Stimulated activated CD4-positive, alpha-beta T cell treated with anti-CD3 and anti-CD28 coated beads, Interleukin-12 subunit alpha, Interleukin-12 subunit beta, amount 100 ng/mL, for 24 hours (primary cell): ENCODE results near the gene NME8.
"Not testable (repeated sequence)": the region's sequence is repeated elsewhere in the genome, so short reads cannot be mapped to it uniquely, and the experiment has no call there.

Experiments used
- DNase-seq, 2 experiments: peaks; one replicate each; pipeline ENCODE4 v3.0.0-alpha.2; 2020; ENCODE audit warnings: low read depth in 2 of 2

NME8 gene

GRCh38 chr7:37848297-37848696, at the start of gene NME8:
TSS of gene NME8 (plus strand) at chr7:37848597. CDS start at chr7:37850267, 1,670 bp downstream.
- DNase-seq, result no peak

- no peak for DNase-seq
These were observed 42.2 kb upstream of the NME8 start for GRCh38 chr7:37806152-37806551.

- not testable (repeated sequence) for DNase-seq
These were observed 36.2 kb upstream of the NME8 start for GRCh38 chr7:37812161-37812580.

GRCh38 chr7:37815671-37816371, 32.6 kb upstream of the NME8 start:
- DNase-seq, result no peak

DNA sequence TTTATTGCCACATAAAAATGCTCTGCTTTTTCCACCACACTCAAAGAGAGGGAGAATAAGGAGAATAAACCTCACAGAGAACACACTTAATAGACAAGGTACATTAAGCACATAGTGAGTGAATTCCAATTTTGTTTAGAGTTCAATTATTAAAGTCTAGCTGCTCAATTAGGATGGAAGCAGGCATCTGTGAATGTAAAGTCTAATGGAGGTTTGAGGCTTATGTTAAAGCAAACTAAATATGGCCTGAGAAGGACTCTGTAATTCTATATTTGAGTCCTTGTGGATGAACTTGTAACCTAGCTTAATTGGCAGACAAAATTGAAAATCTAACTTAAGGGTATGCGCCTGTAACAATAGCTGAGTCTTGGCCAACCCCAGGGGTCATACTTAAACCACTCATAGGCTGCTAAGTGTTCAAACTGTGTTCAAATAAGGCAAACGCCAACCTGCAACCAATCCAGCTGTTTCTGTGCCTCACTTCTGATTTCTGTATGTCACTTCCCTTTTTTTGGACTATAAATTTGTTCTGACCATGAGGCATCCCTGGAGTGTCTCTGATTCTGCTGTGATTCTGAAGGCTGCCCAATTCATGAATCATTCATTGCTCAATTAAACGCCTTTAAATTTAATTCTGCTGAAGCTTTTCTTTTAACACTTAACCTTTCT, 31.3 kb upstream of the NME8 start:
- DNase-seq, result no peak

GRCh38 chr7:37817591-37817960, 30.8 kb upstream of the NME8 start:
- no peak for DNase-seq

- DNase-seq, result no peak
These were observed 30.2 kb upstream of the NME8 start for GRCh38 chr7:37817996-37818720.

- DNase-seq, result no peak
These were observed 27.5 kb upstream of the NME8 start for GRCh38 chr7:37820708-37821468.

DNA sequence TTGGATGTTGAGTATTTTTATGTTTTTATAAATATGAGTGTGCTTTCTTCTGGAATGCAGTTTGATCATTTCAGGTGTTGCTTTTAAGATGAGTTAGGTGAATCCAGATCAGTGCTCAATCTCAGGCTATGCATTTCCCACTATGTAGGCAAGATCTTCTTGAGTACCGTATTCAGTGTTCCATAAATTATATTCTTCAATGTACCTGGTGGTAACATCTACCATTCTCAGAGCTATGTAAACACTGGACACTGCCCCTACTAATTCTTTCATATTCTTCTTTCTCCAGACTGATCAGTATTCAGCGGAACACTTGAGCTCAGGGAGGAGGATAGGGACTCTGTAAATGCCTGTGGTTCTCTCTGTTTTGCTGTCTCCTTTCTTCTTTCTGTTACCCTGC, 25.5 kb upstream of the NME8 start:
- DNase-seq, result no peak

DNA sequence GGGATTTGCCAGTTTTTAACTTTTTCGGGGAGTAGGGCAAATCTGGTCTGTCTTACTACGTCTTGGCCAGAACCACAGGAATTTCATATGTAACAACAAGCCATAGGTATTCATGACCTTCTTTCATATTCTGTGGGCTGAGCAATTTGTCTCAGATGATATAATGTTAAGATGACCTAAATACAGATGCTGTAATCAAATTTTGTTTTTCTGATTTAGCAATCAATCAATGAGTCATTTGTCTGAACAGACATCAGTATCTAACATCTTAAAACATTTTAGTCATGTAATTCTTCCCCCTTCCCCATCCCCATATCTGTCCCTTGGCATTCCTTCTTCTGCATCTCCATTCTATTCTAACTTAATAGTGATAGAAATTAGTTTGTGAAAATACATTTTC, 24.8 kb upstream of the NME8 start:
- no peak for DNase-seq

DNA sequence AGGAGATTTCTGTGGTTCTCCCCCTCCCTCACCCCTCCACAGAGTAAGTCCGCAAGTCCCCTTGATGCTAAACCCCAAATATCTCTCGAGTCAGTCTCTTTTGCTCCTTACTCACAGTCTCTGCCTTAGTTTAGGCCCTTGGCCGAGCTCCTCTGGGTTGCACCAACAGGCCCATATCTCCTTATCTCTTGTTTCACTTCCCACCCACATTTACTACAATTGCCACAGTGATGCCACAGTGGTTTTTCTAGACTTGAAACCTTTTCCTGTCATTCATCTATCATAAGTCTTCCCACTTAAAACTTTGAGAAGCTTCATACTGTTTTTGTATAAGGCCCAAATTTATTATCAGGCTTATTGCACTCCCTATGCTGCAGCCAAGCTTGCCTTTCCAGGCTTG, 23.4 kb upstream of the NME8 start:
- DNase-seq, result no peak

GRCh38 chr7:37826825-37827224, 21.6 kb upstream of the NME8 start:
- no peak for DNase-seq

GRCh38 chr7:37831244-37831643, 17.2 kb upstream of the NME8 start:
- DNase-seq, result no peak

DNA sequence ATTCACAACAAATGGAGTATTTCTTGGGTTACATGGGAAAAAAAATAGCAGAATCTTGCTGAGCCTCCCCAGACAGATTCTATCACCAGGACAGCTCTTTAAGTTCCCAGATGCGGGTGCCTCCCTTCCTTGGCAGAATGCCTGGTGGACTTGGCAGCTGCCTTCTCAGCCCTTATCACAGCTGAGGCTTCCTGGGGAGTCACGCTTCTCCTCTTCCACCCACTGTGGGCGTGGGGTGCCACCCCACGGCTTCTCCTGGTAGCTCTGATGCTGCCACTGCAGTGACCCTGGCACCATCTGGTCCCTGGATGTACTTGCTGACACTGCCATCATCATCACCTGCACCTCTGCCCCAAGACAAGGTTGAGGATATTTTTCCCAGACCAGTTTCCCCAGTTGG, 16.2 kb upstream of the NME8 start:
- DNase-seq, result no peak

GRCh38 chr7:37833107-37833817, 15.1 kb upstream of the NME8 start:
- DNase-seq, result peak in 1 of 2 experiments; percentile 5

DNA sequence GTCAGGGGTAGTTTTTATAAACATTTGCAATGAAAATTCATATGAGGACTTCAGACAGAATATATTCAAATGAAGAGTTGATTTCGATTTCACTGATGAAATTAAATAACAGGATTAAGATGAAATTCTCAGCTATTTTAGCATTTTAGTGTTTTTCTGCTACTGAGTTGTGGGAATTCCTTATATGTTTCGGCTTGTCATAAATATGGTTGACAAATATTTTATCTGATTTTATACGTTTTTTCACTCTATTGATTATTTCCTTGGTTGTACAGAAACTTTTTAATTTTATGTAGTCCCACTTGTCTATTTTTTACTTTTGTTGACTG, 14.6 kb upstream of the NME8 start:
- no peak for DNase-seq

- DNase-seq, result no peak
These were observed 5.1 kb downstream of the NME8 start for GRCh38 chr7:37853468-37853867.

DNA sequence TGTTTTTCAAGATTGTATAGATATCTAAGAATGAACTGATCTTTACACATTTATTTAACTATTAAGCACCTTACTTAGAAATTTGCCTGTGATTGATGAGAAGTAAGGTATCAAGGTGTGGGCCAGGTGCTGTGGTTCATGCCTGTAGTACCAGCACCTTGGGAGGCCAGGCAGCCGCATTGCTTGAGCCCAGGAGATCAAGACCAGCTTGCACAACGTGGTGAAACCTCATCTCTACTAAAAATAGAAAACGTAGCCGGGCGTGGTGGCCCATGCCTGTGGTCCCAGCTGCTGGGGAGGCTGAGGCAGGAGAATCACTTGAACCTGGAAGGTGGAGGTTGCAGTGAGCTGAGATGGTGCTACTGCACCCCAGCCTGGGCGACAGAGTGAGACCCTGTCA, 33.7 kb downstream of the NME8 start:
- no peak for DNase-seq

- no peak for DNase-seq
These were observed 45.0 kb downstream of the NME8 start for GRCh38 chr7:37893359-37893758.

DNA sequence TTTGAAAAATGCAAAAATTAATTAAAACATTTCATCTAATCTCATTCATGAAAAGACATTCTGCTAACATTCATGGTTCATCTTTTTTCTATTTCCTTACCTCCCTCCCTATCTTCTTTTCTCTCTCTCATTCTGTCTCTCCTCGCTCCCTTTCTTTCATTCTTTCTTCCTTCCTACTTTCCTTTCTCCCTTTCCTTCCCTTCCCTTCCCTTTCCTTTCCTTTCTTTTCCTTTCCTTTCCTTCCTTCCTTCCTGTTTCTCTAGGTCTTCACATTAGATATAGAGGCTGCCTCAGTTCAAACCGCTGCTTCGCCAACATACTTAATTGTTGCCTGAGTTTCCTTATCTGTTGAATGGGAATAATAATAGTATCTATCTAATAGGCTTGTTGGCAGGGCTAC, 46.3 kb downstream of the NME8 start:
- DNase-seq, result no peak

- no peak for DNase-seq
These were observed 51.4 kb downstream of the NME8 start for GRCh38 chr7:37899712-37900247.
